Spleen (tissue), 7 donors: ENCODE results near the gene PPP1R13B.

Experiments used
- CTCF ChIP-seq, 11 experiments: fragments of 200-600 bp in 7 of 11; fragments of 450-650 bp in 4 of 11; sonication (generic) in 4 of 11; IDR thresholded peaks in 8 of 11; conservative IDR thresholded peaks in 3 of 11; 1 replicate in 7 of 11; 2 replicates in 4 of 11; pipeline versions ENCODE4 v1.4.0 to v1.8.0; 2016 to 2021; ENCODE audit warnings: antibody characterized with exemption in 11 of 11, inconsistent platforms in 4 of 11, mild to moderate bottlenecking in 1 of 11
- POLR2A ChIP-seq, 3 donors: fragments of 450-650 bp; IDR thresholded peaks; one replicate each; pipeline ENCODE4 v1.5.1; 2017; ENCODE audit warnings: antibody characterized with exemption in 3 of 3, mild to moderate bottlenecking in 1 of 3
- donor health status: DM: no; HTN: no; CAD: no; lungs with moderate emphysema.
- donor health status: DM: no; HTN: no; CAD: no.
- donor health status: DM: no; HTN: no; CAD: no.

GRCh38 chr14:103729496-103730448 lies 117.6 kb downstream of the PPP1R13B start:
- TF ChIP-seq CTCF (IDR thresholded peaks at IDR 0.05 in 8 of 11, conservative IDR thresholded peaks at IDR 0.05 in 3 of 11) (no peak), POLR2A (IDR thresholded peaks at IDR 0.05) (no peak)
